H1 (cell line): ENCODE results near the gene CD44. TPM values are rescaled to one million over a fixed set of nuclear protein-coding genes. Genes with fewer than 3 reads are reported as not detected.

Experiments used
- CTCF ChIA-PET: fragments of 300-600 bp; sonication (Branson Sonifier 250); formaldehyde crosslinking; loops from one replicate; lab custom pipeline; 2021; ENCODE audit not compliant: partially characterized antibody; lab: Charles Lee
- POLR2A ChIA-PET: fragments of 300-600 bp; sonication (Branson Sonifier 250); formaldehyde crosslinking; loops from one replicate; lab custom pipeline; 2021; ENCODE audit warnings: inconsistent platforms; ENCODE audit not compliant: partially characterized antibody; lab: Charles Lee
- DNase-seq, 2 experiments: peaks; one replicate each; pipeline versions ENCODE4 v3.0.0 to v3.0.0-alpha.2; 2010 to 2022; ENCODE audit warnings: low spot score in 2 of 2, low read depth in 1 of 2, mixed read lengths in 1 of 2
- FAIRE-seq: peaks from 2 replicates; lab custom pipeline; 2011; peaks lifted over from hg19 to GRCh38; lab: Jason Lieb, UNC
- H2AFZ ChIP-seq: 2 replicates; pipeline ENCODE4 v1.8.1; 2012; ENCODE audit warnings: low read length, inconsistent platforms
- H2AK5ac ChIP-seq: 2 replicates; pipeline ENCODE4 v1.6.1; 2013; ENCODE audit warnings: low read depth, low read length
- H2BK120ac ChIP-seq: replicated peaks from 2 replicates; pipeline ENCODE3; 2013; ENCODE audit warnings: low read depth, low read length, inconsistent platforms
- H2BK12ac ChIP-seq: 2 replicates; pipeline ENCODE4 v1.6.1; 2013; ENCODE audit warnings: low read depth, low read length
- H2BK15ac ChIP-seq: 2 replicates; pipeline ENCODE4 v1.6.1; 2013; ENCODE audit warnings: low read length
- H2BK20ac ChIP-seq: 2 replicates; pipeline ENCODE4 v1.6.1; 2013; ENCODE audit warnings: low read length
- H2BK5ac ChIP-seq: 2 replicates; pipeline ENCODE4 v1.6.1; 2013; ENCODE audit warnings: low read depth, low read length
- H3K14ac ChIP-seq: 2 replicates; pipeline ENCODE4 v1.6.1; 2013; ENCODE audit warnings: inconsistent platforms; ENCODE audit not compliant: insufficient read length
- H3K18ac ChIP-seq: 2 replicates; pipeline ENCODE4 v1.6.1; 2013; ENCODE audit warnings: low read length; ENCODE audit errors: extremely low read depth
- H3K23ac ChIP-seq: 2 replicates; pipeline ENCODE4 v1.6.1; 2013; ENCODE audit warnings: inconsistent platforms; ENCODE audit not compliant: insufficient read length
- H3K23me2 ChIP-seq: 2 replicates; pipeline ENCODE4 v1.6.1; 2013; ENCODE audit warnings: low read depth, low read length
- H3K27ac ChIP-seq: 2 replicates; pipeline ENCODE4 v1.6.1; 2011; ENCODE audit warnings: low read depth, low read length, inconsistent platforms
- H3K27me3 ChIP-seq, 4 experiments: replicated peaks in 1 of 4; 1 replicate in 1 of 4; 2 replicates in 3 of 4; pipeline versions ENCODE4 v1.6.1 to v1.8.1; 2011 to 2013; ENCODE audit warnings: low read length in 3 of 4, mild to moderate bottlenecking in 3 of 4, inconsistent platforms in 2 of 4, mixed read lengths in 2 of 4, moderate library complexity in 1 of 4; ENCODE audit not compliant: control insufficient read depth in 3 of 4, insufficient read depth in 3 of 4; ENCODE audit errors: extremely low read depth in 1 of 4
- H3K36me3 ChIP-seq, 4 experiments: 2 replicates each; pipeline versions ENCODE4 v1.6.1 to v1.8.1; 2011 to 2013; ENCODE audit warnings: mild to moderate bottlenecking in 4 of 4, low read length in 3 of 4, moderate library complexity in 2 of 4, control low read depth in 1 of 4, inconsistent platforms in 1 of 4; ENCODE audit not compliant: insufficient read depth in 4 of 4, control insufficient read depth in 2 of 4
- H3K4ac ChIP-seq: replicated peaks from 2 replicates; pipeline ENCODE3; 2013; ENCODE audit warnings: low read length, low read depth, mixed read lengths, inconsistent platforms; ENCODE audit not compliant: insufficient read length
- H3K4me1 ChIP-seq, 4 experiments: replicated peaks in 1 of 4; 1 replicate in 1 of 4; 2 replicates in 3 of 4; pipeline versions ENCODE4 v1.6.1 to v1.8.1; 2011 to 2013; ENCODE audit warnings: low read length in 3 of 4, inconsistent platforms in 2 of 4, mixed read lengths in 1 of 4; ENCODE audit not compliant: insufficient read depth in 4 of 4, control insufficient read depth in 3 of 4
- H3K4me2 ChIP-seq, 2 experiments: 2 replicates each; pipeline versions ENCODE4 v1.6.1 to v1.8.1; 2011 to 2013; ENCODE audit warnings: low read depth in 2 of 2, low read length in 2 of 2, control low read depth in 1 of 2, inconsistent platforms in 1 of 2, mild to moderate bottlenecking in 1 of 2; ENCODE audit not compliant: insufficient read depth in 1 of 2
- H3K4me3 ChIP-seq, 4 experiments: fragments of 200-600, 300-600 bp in 1 of 4; sonication (generic), shearing (Covaris generic), sonication (Bioruptor Twin) in 1 of 4; 2 replicates each; pipeline versions ENCODE4 v1.5.1 to v1.8.1; 2011 to 2016; ENCODE audit warnings: low read length in 4 of 4, low read depth in 3 of 4, control low read depth in 2 of 4, inconsistent platforms in 2 of 4, mild to moderate bottlenecking in 2 of 4, mixed read lengths in 1 of 4, moderate library complexity in 1 of 4; ENCODE audit not compliant: insufficient read depth in 2 of 4; ENCODE audit errors: extremely low read depth in 1 of 4
- H3K56ac ChIP-seq: replicated peaks from 2 replicates; pipeline ENCODE3; 2013; ENCODE audit warnings: low read depth, mild to moderate bottlenecking, mixed read lengths, low read length, inconsistent platforms; ENCODE audit not compliant: insufficient read length
- H3K79me1 ChIP-seq: 2 replicates; pipeline ENCODE4 v1.6.1; 2013; ENCODE audit warnings: low read depth, low read length, control low read depth
- H3K79me2 ChIP-seq, 2 experiments: 2 replicates each; pipeline versions ENCODE4 v1.6.1 to v1.8.1; 2012 to 2013; ENCODE audit warnings: low read length in 2 of 2, mild to moderate bottlenecking in 2 of 2, inconsistent platforms in 1 of 2; ENCODE audit not compliant: insufficient read depth in 2 of 2, control insufficient read depth in 1 of 2
- H3K9ac ChIP-seq, 4 experiments: replicated peaks in 1 of 4; 1 replicate in 1 of 4; 2 replicates in 3 of 4; pipeline versions ENCODE4 v1.6.1 to v1.8.1; 2011 to 2013; ENCODE audit warnings: low read depth in 3 of 4, low read length in 3 of 4, control low read depth in 2 of 4, mild to moderate bottlenecking in 2 of 4, moderate library complexity in 2 of 4, inconsistent platforms in 1 of 4; ENCODE audit errors: extremely low read depth in 1 of 4
- H3K9me3 ChIP-seq, 2 experiments: 2 replicates each; pipeline versions ENCODE4 v1.6.1 to v1.8.1; 2012 to 2013; ENCODE audit warnings: mild to moderate bottlenecking in 2 of 2, moderate library complexity in 2 of 2, control low read depth in 1 of 2, inconsistent platforms in 1 of 2, low read depth in 1 of 2, low read length in 1 of 2, mixed read lengths in 1 of 2; ENCODE audit not compliant: insufficient read depth in 2 of 2
- H4K20me1 ChIP-seq, 2 experiments: replicated peaks in 1 of 2; 2 replicates each; pipeline versions ENCODE3 to v1.8.1; 2011 to 2013; ENCODE audit warnings: inconsistent platforms in 2 of 2, low read length in 2 of 2, mild to moderate bottlenecking in 1 of 2; ENCODE audit not compliant: insufficient read depth in 2 of 2, control insufficient read depth in 1 of 2
- H4K5ac ChIP-seq: 2 replicates; pipeline ENCODE4 v1.6.1; 2013; ENCODE audit warnings: low read length, low read depth, mixed read lengths, inconsistent platforms; ENCODE audit not compliant: insufficient read length
- H4K8ac ChIP-seq: 2 replicates; pipeline ENCODE4 v1.8.0; 2013; ENCODE audit warnings: mild to moderate bottlenecking, moderate library complexity, low read length, inconsistent platforms; ENCODE audit not compliant: insufficient read depth; ENCODE audit errors: extremely low read depth
- H4K91ac ChIP-seq: replicated peaks from 2 replicates; pipeline ENCODE3; 2013; ENCODE audit warnings: low read length, mixed read lengths, inconsistent platforms; ENCODE audit not compliant: insufficient read length
- POLR2AphosphoS5 ChIP-seq: IDR thresholded peaks from 2 replicates; pipeline ENCODE4 v1.6.1; 2011; ENCODE audit warnings: low read depth, low read length
- POU5F1 ChIP-seq: IDR thresholded peaks from 2 replicates; pipeline ENCODE4 v1.6.1; 2011; ENCODE audit warnings: low read depth, mild to moderate bottlenecking, low read length, moderate library complexity
- RXRA ChIP-seq: IDR thresholded peaks from 2 replicates; pipeline ENCODE4 v1.6.1; 2011; ENCODE audit warnings: low read depth, mild to moderate bottlenecking, low read length, moderate library complexity; ENCODE audit not compliant: insufficient read depth
- SP1 ChIP-seq: IDR thresholded peaks from 2 replicates; pipeline ENCODE4 v1.6.1; 2011; ENCODE audit warnings: low read depth, low read length
- SP2 ChIP-seq: IDR thresholded peaks from 2 replicates; pipeline ENCODE4 v1.6.1; 2012; ENCODE audit warnings: mild to moderate bottlenecking, low read length, inconsistent platforms
- SRF ChIP-seq: IDR thresholded peaks from 2 replicates; pipeline ENCODE4 v1.6.1; 2011; ENCODE audit warnings: mild to moderate bottlenecking, low read depth, low read length, moderate library complexity
- TCF12 ChIP-seq: IDR thresholded peaks from 2 replicates; pipeline ENCODE4 v1.6.1; 2011; ENCODE audit warnings: low read depth, mild to moderate bottlenecking, low read length
- WGBS, 2 experiments: shearing (Covaris generic) in 1 of 2; methylation state at CpG; one replicate each; pipeline versions ENCODE4 v1.1.6 to v1.1.7; 2013 to 2015; ENCODE audit warnings: low lambda C conversion rate in 2 of 2, mixed read lengths in 2 of 2, inconsistent platforms in 1 of 2, low coverage in 1 of 2, missing lambda C conversion rate in 1 of 2; ENCODE audit not compliant: insufficient replicate concordance in 2 of 2, insufficient coverage in 1 of 2, insufficient read length in 1 of 2; ENCODE audit errors: extremely low coverage in 1 of 2, missing lambda C conversion rate in 1 of 2; 5-methylcytosine and 5-hydroxymethylcytosine counted together
- polyA plus RNA-seq, 7 experiments: library from polyadenylated mRNA; depleted of rRNA in 3 of 7; stranded (reverse) in 5 of 7; unstranded in 2 of 7; fragments of >200 nt in 5 of 7; fragments of 200-250 nt in 2 of 7; gene quantifications; 1 replicate in 5 of 7; 2 replicates in 1 of 7; 4 replicates in 1 of 7; pipeline versions ENCODE4 v1.2.1 to v1.2.3, GENCODE V29; 2011 to 2013; ENCODE audit warnings: missing spikeins in 2 of 7, mixed read lengths in 2 of 7
- total RNA-seq: library from RNA; stranded (reverse); fragmentation: NEBNext Ultra II Directional; extraction: Animal tissue kit (Norgen Biotek cat#: 25700); gene quantifications from 2 replicates; pipeline ENCODE4 v1.2.1, GENCODE V29; 2021
- TF ChIP-seq, protein P1 (sequence below), 3 experiments: IDR thresholded peaks; 1 replicate in 2 of 3; 2 replicates in 1 of 3; pipeline versions ENCODE4 v1.5.1 to v1.6.1; 2011; ENCODE audit warnings: low read length in 3 of 3, mild to moderate bottlenecking in 3 of 3, inconsistent platforms in 2 of 3, low read depth in 1 of 3, moderate library complexity in 1 of 3; ENCODE audit not compliant: insufficient read depth in 1 of 3; ENCODE audit errors: control extremely low read depth in 1 of 3
- TF ChIP-seq, protein P2 (sequence below): IDR thresholded peaks from 2 replicates; pipeline ENCODE4 v1.6.1; 2011; ENCODE audit warnings: low read depth, mild to moderate bottlenecking, low read length; ENCODE audit not compliant: insufficient read depth
- TF ChIP-seq, protein P3 (sequence below): IDR thresholded peaks from 2 replicates; pipeline ENCODE4 v1.6.1; 2012; ENCODE audit warnings: low read length, inconsistent platforms

The CD44 gene
- total and polyA plus RNA-seq, 2 of the 8 experiments (the other 6 are each of a cell fraction or from before 2014, with no cell fraction given): 11.8 to 13.7 TPM

DNA sequence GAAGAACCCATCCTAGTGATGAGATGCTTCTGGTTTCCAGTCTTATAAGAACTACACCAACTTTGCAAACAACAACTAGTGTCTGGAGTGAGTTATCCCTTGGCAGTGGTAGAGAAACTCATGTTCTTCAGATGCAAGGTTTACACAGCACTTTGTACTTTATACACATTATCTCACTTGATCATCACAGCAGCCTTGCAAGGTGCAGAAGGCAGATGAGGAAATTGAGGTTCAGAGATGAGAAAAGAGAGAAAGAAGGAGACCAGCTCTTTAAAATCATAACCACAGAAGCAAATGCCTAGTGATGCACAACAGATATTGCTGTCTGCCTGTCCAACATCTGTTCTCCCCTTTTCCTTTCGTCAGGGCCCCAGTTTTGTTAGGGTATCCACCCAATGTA lies 16.7 kb upstream of the CD44 start:
- no peaks in the 10 kb centered on the region for H3K79me1 ChIP-seq
- no peak overlapping the region for H3K18ac ChIP-seq
- H3K23ac ChIP-seq: no peak overlapping the region
- H2AK5ac ChIP-seq: no peak overlapping the region
- no peak overlapping the region for H3K4me2 ChIP-seq
- FAIRE-seq (no peak), DNase-seq (no peak)
- H2BK20ac ChIP-seq: no peak overlapping the region
- no peak overlapping the region for H2BK12ac ChIP-seq
- H4K5ac ChIP-seq: no peak overlapping the region
- no peaks in the 10 kb centered on the region for H3K9me3 ChIP-seq
- no peak overlapping the region for H2BK120ac ChIP-seq
- H3K23me2 ChIP-seq: no peaks in the 10 kb centered on the region
- H4K8ac ChIP-seq: no peak overlapping the region
- CTCF ChIA-PET: no interaction called here
- no peak overlapping the region for H2BK15ac ChIP-seq
- no peak overlapping the region for H3K14ac ChIP-seq
- no peak overlapping the region for H2AFZ ChIP-seq
- no peaks in the 10 kb centered on the region for H3K27me3 ChIP-seq
- no peak overlapping the region for H3K4ac ChIP-seq
- 84% methylated on average over 1 of the region's 1 CpG; no CpG with 5 or more reads in 1 of the 2 experiments for WGBS, 2 experiments
- H3K56ac ChIP-seq: no peak overlapping the region
- no peak overlapping the region for H3K9ac ChIP-seq
- no peaks in the 10 kb centered on the region for H4K20me1 ChIP-seq
- H4K91ac ChIP-seq: no peak overlapping the region
- POLR2A ChIA-PET: no interaction called here
- no peak overlapping the region for H2BK5ac ChIP-seq
- no peaks in the 10 kb centered on the region for H3K36me3 ChIP-seq
- no peak overlapping the region for H3K27ac ChIP-seq
- no peaks in the 10 kb centered on the region for H3K79me2 ChIP-seq
- H3K4me3 ChIP-seq: no peak overlapping the region
- H3K4me1 ChIP-seq: no peaks in the 10 kb centered on the region
- TF ChIP-seq, protein P1, sequence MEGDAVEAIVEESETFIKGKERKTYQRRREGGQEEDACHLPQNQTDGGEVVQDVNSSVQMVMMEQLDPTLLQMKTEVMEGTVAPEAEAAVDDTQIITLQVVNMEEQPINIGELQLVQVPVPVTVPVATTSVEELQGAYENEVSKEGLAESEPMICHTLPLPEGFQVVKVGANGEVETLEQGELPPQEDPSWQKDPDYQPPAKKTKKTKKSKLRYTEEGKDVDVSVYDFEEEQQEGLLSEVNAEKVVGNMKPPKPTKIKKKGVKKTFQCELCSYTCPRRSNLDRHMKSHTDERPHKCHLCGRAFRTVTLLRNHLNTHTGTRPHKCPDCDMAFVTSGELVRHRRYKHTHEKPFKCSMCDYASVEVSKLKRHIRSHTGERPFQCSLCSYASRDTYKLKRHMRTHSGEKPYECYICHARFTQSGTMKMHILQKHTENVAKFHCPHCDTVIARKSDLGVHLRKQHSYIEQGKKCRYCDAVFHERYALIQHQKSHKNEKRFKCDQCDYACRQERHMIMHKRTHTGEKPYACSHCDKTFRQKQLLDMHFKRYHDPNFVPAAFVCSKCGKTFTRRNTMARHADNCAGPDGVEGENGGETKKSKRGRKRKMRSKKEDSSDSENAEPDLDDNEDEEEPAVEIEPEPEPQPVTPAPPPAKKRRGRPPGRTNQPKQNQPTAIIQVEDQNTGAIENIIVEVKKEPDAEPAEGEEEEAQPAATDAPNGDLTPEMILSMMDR (IDR thresholded peaks at IDR 0.05; ENCODE audit: control extremely low read depth in 1 of 3, insufficient read depth in 1 of 3, low read depth in 1 of 3, low read length in 3 of 3): no peak
- TF ChIP-seq, protein P2, sequence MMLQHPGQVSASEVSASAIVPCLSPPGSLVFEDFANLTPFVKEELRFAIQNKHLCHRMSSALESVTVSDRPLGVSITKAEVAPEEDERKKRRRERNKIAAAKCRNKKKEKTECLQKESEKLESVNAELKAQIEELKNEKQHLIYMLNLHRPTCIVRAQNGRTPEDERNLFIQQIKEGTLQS: no peak
- TF ChIP-seq POLR2AphosphoS5 (no peak), POU5F1 (no peak), SRF (no peak), RXRA (no peak), SP1 (no peak), TCF12 (no peak), SP2 (no peak)
- TF ChIP-seq, protein P3, sequence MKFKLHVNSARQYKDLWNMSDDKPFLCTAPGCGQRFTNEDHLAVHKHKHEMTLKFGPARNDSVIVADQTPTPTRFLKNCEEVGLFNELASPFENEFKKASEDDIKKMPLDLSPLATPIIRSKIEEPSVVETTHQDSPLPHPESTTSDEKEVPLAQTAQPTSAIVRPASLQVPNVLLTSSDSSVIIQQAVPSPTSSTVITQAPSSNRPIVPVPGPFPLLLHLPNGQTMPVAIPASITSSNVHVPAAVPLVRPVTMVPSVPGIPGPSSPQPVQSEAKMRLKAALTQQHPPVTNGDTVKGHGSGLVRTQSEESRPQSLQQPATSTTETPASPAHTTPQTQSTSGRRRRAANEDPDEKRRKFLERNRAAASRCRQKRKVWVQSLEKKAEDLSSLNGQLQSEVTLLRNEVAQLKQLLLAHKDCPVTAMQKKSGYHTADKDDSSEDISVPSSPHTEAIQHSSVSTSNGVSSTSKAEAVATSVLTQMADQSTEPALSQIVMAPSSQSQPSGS: no peak
